UCSD-AML1 (cell line): Measurements from ENCODE around the gene MFSD8.
A peak's percentile ranks its signal among the peaks of the same experiment; 100 is the strongest.
"Not testable (repeated sequence)": the region's sequence is repeated elsewhere in the genome, so short reads cannot be mapped to it uniquely, and the experiment has no call there.

Experiments
- DNase-seq: peaks from one replicate; lab custom pipeline; 2025; ENCODE audit not compliant: unreplicated experiment; lab: John Stamatoyannopoulos, UW

Gene MFSD8

GRCh38 chr4:127936974-127937373 lies 28.0 kb downstream of the MFSD8 start:
- DNase-seq = no peak

- not testable (repeated sequence) for DNase-seq
These were observed 33.1 kb downstream of the MFSD8 start for GRCh38 chr4:127931836-127932235.

GRCh38 chr4:127930175-127930574 lies 34.8 kb downstream of the MFSD8 start:
- no peak for DNase-seq

GRCh38 chr4:127925720-127926119 lies 39.3 kb downstream of the MFSD8 start:
- DNase-seq = not testable (repeated sequence)

- no peak for DNase-seq
These were observed 42.7 kb downstream of the MFSD8 start for GRCh38 chr4:127922226-127922625.

GRCh38 chr4:127920521-127920920 lies 44.5 kb downstream of the MFSD8 start:
- DNase-seq = no peak

- DNase-seq = no peak
These were observed 47.8 kb downstream of the MFSD8 start for GRCh38 chr4:127917151-127917550.

- no peak for DNase-seq
These were observed 48.5 kb downstream of the MFSD8 start for GRCh38 chr4:127916512-127916911.

GRCh38 chr4:127905029-127905428 lies 59.9 kb downstream of the MFSD8 start:
- no peak for DNase-seq

- DNase-seq = not testable (repeated sequence)
These were observed 65.3 kb downstream of the MFSD8 start for GRCh38 chr4:127899682-127900081.

GRCh38 chr4:127896528-127896927 lies 68.4 kb downstream of the MFSD8 start:
- no peak for DNase-seq

- no peak for DNase-seq
These were observed 68.9 kb downstream of the MFSD8 start for GRCh38 chr4:127896069-127896468.

- no peak for DNase-seq
These were observed 75.1 kb downstream of the MFSD8 start for GRCh38 chr4:127889903-127890302.

- DNase-seq = no peak
These were observed 76.4 kb downstream of the MFSD8 start for GRCh38 chr4:127888559-127888958.

GRCh38 chr4:127881563-127881864 lies 83.5 kb downstream of the MFSD8 start:
- DNase-seq = no peak

GRCh38 chr4:127880763-127881562 lies 84.0 kb downstream of the MFSD8 start, which contains the start of gene PLK4:
TSS of gene PLK4 (plus strand) at chr4:127880893. CDS start at chr4:127881135, 242 bp downstream.
- peak; percentile 98 for DNase-seq

- DNase-seq = no peak
These were observed 89.2 kb downstream of the MFSD8 start for GRCh38 chr4:127875791-127876190.

- peak; percentile 13 for DNase-seq
These were observed 94.3 kb downstream of the MFSD8 start for GRCh38 chr4:127870688-127871087.

- no peak for DNase-seq
These were observed 94.7 kb downstream of the MFSD8 start for GRCh38 chr4:127870281-127870680.

- no peak for DNase-seq
These were observed 96.8 kb downstream of the MFSD8 start for GRCh38 chr4:127868196-127868595.
